ENCODE measurements around the gene CTSK. TPM values are rescaled to one million over a fixed set of nuclear protein-coding genes. Genes with fewer than 3 reads are reported as not detected.
A peak's percentile ranks its signal among the peaks of the same experiment; 100 is the strongest.

Gene CTSK
- total and polyA plus RNA-seq, 4 donors = 5.2 to 25.7 (median 14.3) TPM

- H3K9me3 ChIP-seq (ENCODE audit: control insufficient read depth in 4 of 4, insufficient read depth in 3 of 4, low read length in 3 of 4) = no peaks in the 10 kb centered on the region
- TF ChIP-seq CTCF (IDR thresholded peaks at IDR 0.05; ENCODE audit: control extremely low read depth, extremely low read depth) = peak; percentile 46
- H3K9ac ChIP-seq (ENCODE audit: insufficient read depth in 1 of 2, low read length in 2 of 2) = no peak overlapping the region
- H3K27me3 ChIP-seq (ENCODE audit: control insufficient read depth in 3 of 3, insufficient read depth in 3 of 3, low read length in 2 of 3) = no peaks in the 10 kb centered on the region
- H3K36me3 ChIP-seq (ENCODE audit: control insufficient read depth in 4 of 4, insufficient read depth in 4 of 4, low read length in 4 of 4) = peaks cover 29 to 45% (median 41%) of the 10 kb centered on the region in 4 donors
- peaks cover 0 to 15% (median under 1%) of the 10 kb centered on the region in 5 donors for H3K4me1 ChIP-seq (ENCODE audit: control insufficient read depth in 5 of 5, insufficient read depth in 5 of 5, low read length in 5 of 5)
- DNase-seq = peak; percentile 47 to 68 (median 58)
- ATAC-seq (ENCODE audit: insufficient read depth, low FRiP score) = peak; percentile 85
- no peak overlapping the region for H3K4me3 ChIP-seq
- H3K27ac ChIP-seq (ENCODE audit: low read depth in 1 of 2, low read length in 1 of 2) = no peak overlapping the region
- WGBS, 2 donors = 55 to 74% methylated on average over 5 of the region's 5 CpGs
These were observed 5.1 kb upstream of the CTSK start for GRCh38 chr1:150813028-150813707.

- Histone ChIP-seq H3K27ac (ENCODE audit: low read depth in 1 of 2, low read length in 1 of 2) (no peak overlapping the region), H3K36me3 (ENCODE audit: control insufficient read depth in 4 of 4, insufficient read depth in 4 of 4, low read length in 4 of 4) (peaks cover 20 to 30% (median 29%) of the 10 kb centered on the region in 4 donors), H3K9ac (ENCODE audit: insufficient read depth in 1 of 2, low read length in 2 of 2) (no peak overlapping the region), H3K9me3 (ENCODE audit: control insufficient read depth in 4 of 4, insufficient read depth in 3 of 4, low read length in 3 of 4) (no peaks in the 10 kb centered on the region), H3K27me3 (ENCODE audit: control insufficient read depth in 3 of 3, insufficient read depth in 3 of 3, low read length in 2 of 3) (no peaks in the 10 kb centered on the region), H3K4me3 (no peak overlapping the region), H3K4me1 (ENCODE audit: control insufficient read depth in 5 of 5, insufficient read depth in 5 of 5, low read length in 5 of 5) (peaks cover 0 to 18% (median 4%) of the 10 kb centered on the region in 5 donors)
- WGBS, 2 donors = 66 to 75% methylated on average over 9 of the region's 9 CpGs
- no peak for TF ChIP-seq CTCF (IDR thresholded peaks at IDR 0.05; ENCODE audit: control extremely low read depth, extremely low read depth)
- no peak for ATAC-seq (ENCODE audit: insufficient read depth, low FRiP score)
- peak in 1 of 3 donors; percentile 58 for DNase-seq
These were observed 3.0 kb upstream of the CTSK start for GRCh38 chr1:150810958-150811659.

GRCh38 chr1:150809651-150810050 is 1.6 kb upstream of the CTSK start:
- 80 to 84% methylated on average over 3 of the region's 3 CpGs for WGBS, 2 donors
- H3K4me3 ChIP-seq = no peak overlapping the region
- TF ChIP-seq CTCF (IDR thresholded peaks at IDR 0.05; ENCODE audit: control extremely low read depth, extremely low read depth) = no peak
- H3K27ac ChIP-seq (ENCODE audit: low read depth in 1 of 2, low read length in 1 of 2) = no peak overlapping the region
- H3K9ac ChIP-seq (ENCODE audit: insufficient read depth in 1 of 2, low read length in 2 of 2) = no peak overlapping the region
- peaks cover 0 to 18% (median 4%) of the 10 kb centered on the region in 5 donors for H3K4me1 ChIP-seq (ENCODE audit: control insufficient read depth in 5 of 5, insufficient read depth in 5 of 5, low read length in 5 of 5)
- ATAC-seq (ENCODE audit: insufficient read depth, low FRiP score) (no peak), DNase-seq (no peak)
- H3K27me3 ChIP-seq (ENCODE audit: control insufficient read depth in 3 of 3, insufficient read depth in 3 of 3, low read length in 2 of 3) = no peaks in the 10 kb centered on the region
- no peaks in the 10 kb centered on the region for H3K9me3 ChIP-seq (ENCODE audit: control insufficient read depth in 4 of 4, insufficient read depth in 3 of 4, low read length in 3 of 4)
- peaks cover 17 to 28% (median 25%) of the 10 kb centered on the region in 4 donors for H3K36me3 ChIP-seq (ENCODE audit: control insufficient read depth in 4 of 4, insufficient read depth in 4 of 4, low read length in 4 of 4)

All from lung (tissue), 12 donors.